HEK293 (cell line): ENCODE results near the gene GTF2F1.

Experiments
- CTCF ChIA-PET: fragments of 350-600 bp; formaldehyde crosslinking; extraction: SDS; loops from one replicate; lab custom pipeline; 2021; ENCODE audit warnings: antibody characterized with exemption; lab: Yijun Ruan, JAX
- POLR2A ChIA-PET: fragments of 300-600 bp; formaldehyde crosslinking; extraction: SDS; loops from one replicate; lab custom pipeline; 2020; ENCODE audit warnings: antibody characterized with exemption, inconsistent platforms; lab: Yijun Ruan, JAX
- H3K27ac ChIP-seq: fragments of 200-500 bp; sonication (Bioruptor generic); 2 replicates; pipeline ENCODE4 v1.5.1; 2014; ENCODE audit warnings: low read depth, low read length, control low read depth, inconsistent platforms; ENCODE audit errors: extremely low read depth
- H3K36me3 ChIP-seq, 2 experiments: fragments of 200-500 bp in 1 of 2; sonication (Bioruptor generic) in 1 of 2; 1 replicate in 1 of 2; 2 replicates in 1 of 2; pipeline ENCODE4 v1.5.1; 2014 to 2017; ENCODE audit warnings: inconsistent platforms in 2 of 2, low read length in 2 of 2; ENCODE audit not compliant: control insufficient read depth in 2 of 2, insufficient read depth in 1 of 2
- H3K4me1 ChIP-seq: fragments of 200-500 bp; sonication (Bioruptor generic); 2 replicates; pipeline ENCODE4 v1.5.1; 2014; ENCODE audit warnings: mild to moderate bottlenecking, low read length, inconsistent platforms; ENCODE audit not compliant: control insufficient read depth, insufficient read depth
- H3K4me3 ChIP-seq: 2 replicates; pipeline ENCODE4 v1.5.1; 2011; ENCODE audit warnings: low read depth, mild to moderate bottlenecking, control low read depth, low read length, moderate library complexity
- H3K9me3 ChIP-seq: fragments of 200-500 bp; sonication (Bioruptor generic); 2 replicates; pipeline ENCODE4 v1.5.1; 2014; ENCODE audit warnings: low read depth, low read length, inconsistent platforms; ENCODE audit not compliant: control insufficient read depth, insufficient read depth
- GFI1B ChIP-seq: fragments of 450-650 bp; formaldehyde crosslinking; IDR thresholded peaks from 2 replicates; pipeline ENCODE4 v1.5.1; 2016; ENCODE audit warnings: missing biosample characterization, missing genetic modification characterization
- GLIS2 ChIP-seq: fragments of 450-650 bp; formaldehyde crosslinking; IDR thresholded peaks from 2 replicates; pipeline ENCODE4 v1.5.1; 2016; ENCODE audit warnings: missing biosample characterization, missing genetic modification characterization
- KLF17 ChIP-seq: fragments of 450-650 bp; formaldehyde crosslinking; IDR thresholded peaks from 2 replicates; pipeline ENCODE4 v1.5.1; 2016; ENCODE audit warnings: missing biosample characterization, missing genetic modification characterization
- PRDM10 ChIP-seq: fragments of 450-650 bp; formaldehyde crosslinking; IDR thresholded peaks from 2 replicates; pipeline ENCODE4 v1.5.1; 2016; ENCODE audit warnings: missing biosample characterization, missing genetic modification characterization
- ZBTB11 ChIP-seq: fragments of 450-650 bp; formaldehyde crosslinking; conservative IDR thresholded peaks from 2 replicates; pipeline ENCODE4 v1.5.1; 2016; ENCODE audit warnings: low read depth, missing biosample characterization, missing genetic modification characterization
- ZBTB8A ChIP-seq: fragments of 450-650 bp; formaldehyde crosslinking; IDR thresholded peaks from 2 replicates; pipeline ENCODE4 v1.5.1; 2016; ENCODE audit warnings: missing biosample characterization, missing genetic modification characterization
- ZNF2 ChIP-seq: fragments of 450-650 bp; formaldehyde crosslinking; IDR thresholded peaks from 2 replicates; pipeline ENCODE4 v1.5.1; 2016; ENCODE audit warnings: missing biosample characterization, missing genetic modification characterization
- ZNF24 ChIP-seq: fragments of 450-650 bp; formaldehyde crosslinking; IDR thresholded peaks from 2 replicates; pipeline ENCODE4 v1.5.1; 2016; ENCODE audit warnings: missing biosample characterization, missing genetic modification characterization
- ZNF274 ChIP-seq, 2 experiments: fragments of 200-500 bp in 1 of 2; fragments of 450-650 bp in 1 of 2; sonication (Bioruptor generic) in 1 of 2; formaldehyde crosslinking in 1 of 2; IDR thresholded peaks; 2 replicates each; pipeline versions ENCODE4 v1.5.1 to v1.6.1; 2014 to 2016; ENCODE audit warnings: borderline replicate concordance in 1 of 2, inconsistent platforms in 1 of 2, low read length in 1 of 2, missing biosample characterization in 1 of 2, missing genetic modification characterization in 1 of 2
- ZNF280D ChIP-seq: fragments of 450-650 bp; formaldehyde crosslinking; IDR thresholded peaks from 2 replicates; pipeline ENCODE4 v1.5.1; 2016; ENCODE audit warnings: missing biosample characterization, missing genetic modification characterization
- ZNF530 ChIP-seq: fragments of 450-650 bp; formaldehyde crosslinking; IDR thresholded peaks from 2 replicates; pipeline ENCODE4 v1.5.1; 2016; ENCODE audit warnings: low read depth, missing biosample characterization, missing genetic modification characterization
- ZNF645 ChIP-seq: fragments of 450-650 bp; formaldehyde crosslinking; IDR thresholded peaks from 2 replicates; pipeline ENCODE4; 2016; ENCODE audit warnings: missing biosample characterization, missing genetic modification characterization
- ZNF704 ChIP-seq: fragments of 450-650 bp; formaldehyde crosslinking; IDR thresholded peaks from 2 replicates; pipeline ENCODE4 v1.5.1; 2016; ENCODE audit warnings: missing biosample characterization, missing genetic modification characterization
- ZNF777 ChIP-seq: fragments of 450-650 bp; formaldehyde crosslinking; IDR thresholded peaks from 2 replicates; pipeline ENCODE4 v1.5.1; 2017; ENCODE audit warnings: missing biosample characterization, missing genetic modification characterization, borderline replicate concordance

The GTF2F1 gene

GRCh38 chr19:6421075-6422014 is 28.4 kb upstream of the GTF2F1 start (continued):
- TF ChIP-seq KLF17 (tag by site-specific recombination) (no peak), ZNF24 (tag by site-specific recombination) (no peak), ZNF280D (no peak), PRDM10 (tag by site-specific recombination) (peak; percentile 64)

GRCh38 chr19:6418562-6418932 is 25.6 kb upstream of the GTF2F1 start:
- H3K4me1 ChIP-seq = peaks cover 7% of the 10 kb centered on the region
- ChIA-PET POLR2A (interaction anchor here (0.6 to 1.3 kb wide), 2 partner anchors 25 to 1780 kb away, joined by 3 read pairs; partner anchors contain the start of gene GTF2F1), CTCF (interaction anchor here (0.7 kb wide), 1 partner anchor 68 kb away, joined by 3 read pairs; no protein-coding TSS in a partner anchor)
- no peak overlapping the region for H3K27ac ChIP-seq
- peaks cover 19 to 94% of the 10 kb centered on the region in 2 experiments for H3K36me3 ChIP-seq
- TF ChIP-seq ZNF645 (tag by site-specific recombination) (no peak), GLIS2 (tag by site-specific recombination) (peak; percentile 32; the same call in 1 of the 2 replicates)
- H3K9me3 ChIP-seq = no peaks in the 10 kb centered on the region
- no peak overlapping the region for H3K4me3 ChIP-seq

- POLR2A ChIA-PET = interaction anchor here (1.3 kb wide), 1 partner anchor 25 kb away, joined by 3 read pairs; the partner anchor contains the start of gene GTF2F1
- Histone ChIP-seq H3K4me3 (no peak overlapping the region), H3K4me1 (peaks cover 7% of the 10 kb centered on the region), H3K27ac (no peak overlapping the region), H3K36me3 (peaks cover 19 to 90% of the 10 kb centered on the region in 2 experiments), H3K9me3 (no peaks in the 10 kb centered on the region)
- CTCF ChIA-PET = interaction anchor here (0.6 to 0.7 kb wide), 2 partner anchors 8 to 69 kb away, joined by 3 read pairs; no protein-coding TSS in a partner anchor
- TF ChIP-seq ZNF777 (no peak), ZNF704 (no peak), ZBTB11 (tag by site-specific recombination) (no peak), ZNF2 (tag by site-specific recombination) (no peak), ZNF274 (IDR thresholded peaks at IDR 0.05; ENCODE audit: low read length) (no peak), ZNF274 (tag by site-specific recombination; IDR thresholded peaks at IDR 0.05; ENCODE audit: borderline replicate concordance) (no peak), GFI1B (tag by site-specific recombination) (no peak), ZNF530 (tag by site-specific recombination) (no peak), ZBTB8A (tag by site-specific recombination) (no peak)
Observed at GRCh38 chr19:6417713-6418561, 25.0 kb upstream of the GTF2F1 start.
